Brain pericyte (primary cell): Measurements from ENCODE around the gene ANKRD31.
"Not testable (repeated sequence)": the region's sequence is repeated elsewhere in the genome, so short reads cannot be mapped to it uniquely, and the experiment has no call there.

Source experiments
- DNase-seq: peaks from one replicate; pipeline ENCODE4 v3.0.0-alpha.2; 2012; ENCODE audit warnings: low read depth, low spot score

Gene ANKRD31

GRCh38 chr5:75236322-75237316, at the start of gene ANKRD31:
Gene ANKRD31, minus strand, starts transcription at chr5:75236878. Its CDS starts 192 bp downstream, at chr5:75236686.
- peak; percentile 33 for DNase-seq

GRCh38 chr5:75286211-75286773, 49.6 kb upstream of the ANKRD31 start:
- no peak for DNase-seq

- DNase-seq, result no peak
These were observed 45.9 kb upstream of the ANKRD31 start for GRCh38 chr5:75282581-75282980.

GRCh38 chr5:75281716-75282465, 45.2 kb upstream of the ANKRD31 start:
- no peak for DNase-seq

- no peak for DNase-seq
These were observed 42.6 kb upstream of the ANKRD31 start for GRCh38 chr5:75279321-75279720.

GRCh38 chr5:75277463-75277862, 40.8 kb upstream of the ANKRD31 start:
- DNase-seq, result no peak

GRCh38 chr5:75275756-75276155, 39.1 kb upstream of the ANKRD31 start:
- DNase-seq, result no peak

GRCh38 chr5:75275147-75275546, 38.5 kb upstream of the ANKRD31 start:
- no peak for DNase-seq

GRCh38 chr5:75274486-75274885, 37.8 kb upstream of the ANKRD31 start:
- DNase-seq, result no peak

GRCh38 chr5:75270605-75271004, 33.9 kb upstream of the ANKRD31 start:
- DNase-seq, result not testable (repeated sequence)

- DNase-seq, result no peak
These were observed 29.1 kb upstream of the ANKRD31 start for GRCh38 chr5:75265731-75266130.

- no peak for DNase-seq
These were observed 25.6 kb upstream of the ANKRD31 start for GRCh38 chr5:75262271-75262670.

GRCh38 chr5:75260708-75261107, 24.0 kb upstream of the ANKRD31 start:
- no peak for DNase-seq

GRCh38 chr5:75250452-75250851, 13.8 kb upstream of the ANKRD31 start:
- not testable (repeated sequence) for DNase-seq

GRCh38 chr5:75245023-75245422, 8.3 kb upstream of the ANKRD31 start:
- no peak for DNase-seq

GRCh38 chr5:75243510-75243909, 6.8 kb upstream of the ANKRD31 start:
- DNase-seq, result no peak

GRCh38 chr5:75243100-75243499, 6.4 kb upstream of the ANKRD31 start:
- no peak for DNase-seq

GRCh38 chr5:75242067-75242466, 5.4 kb upstream of the ANKRD31 start:
- DNase-seq, result no peak

- DNase-seq, result no peak
These were observed 3.0 kb upstream of the ANKRD31 start for GRCh38 chr5:75239681-75240080.

GRCh38 chr5:75235711-75236110, 967 bp downstream of the ANKRD31 start:
- DNase-seq, result no peak

GRCh38 chr5:75234251-75234650, 2.4 kb downstream of the ANKRD31 start:
- no peak for DNase-seq

- no peak for DNase-seq
These were observed 9.8 kb downstream of the ANKRD31 start for GRCh38 chr5:75226916-75227315.
